GM21529 (cell line): ENCODE data around the gene HCN4.

Source experiments
- ATAC-seq: cut with Tn5 transposase; IDR thresholded peaks from one replicate; pipeline ENCODE4 v1.9.1; 2021; ENCODE audit not compliant: unreplicated experiment

Gene HCN4

DNA sequence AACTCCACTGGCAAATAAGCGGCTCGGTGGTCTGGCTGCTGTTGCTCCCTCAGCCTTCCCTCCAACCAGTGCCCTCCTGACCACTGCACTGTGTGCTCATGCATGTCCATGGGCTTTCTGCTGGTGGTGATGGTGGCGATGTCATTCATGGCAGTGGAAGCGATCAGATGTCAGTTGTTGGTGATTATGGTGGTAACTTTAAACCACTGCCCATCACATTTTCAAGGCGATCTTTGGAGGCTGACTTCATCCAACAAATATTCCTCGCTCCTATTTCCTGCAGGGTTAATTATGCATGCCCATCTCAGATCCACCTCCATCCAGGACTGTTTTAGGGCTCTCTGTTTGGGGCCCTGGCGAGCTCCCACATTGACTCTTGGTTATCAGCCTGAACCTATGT is 13.4 kb upstream of the HCN4 start:
- no peak for ATAC-seq

- no peak for ATAC-seq
These were observed 11.9 kb upstream of the HCN4 start for GRCh38 chr15:73380661-73381060.

GRCh38 chr15:73378089-73378488 is 9.3 kb upstream of the HCN4 start:
- no peak for ATAC-seq

DNA sequence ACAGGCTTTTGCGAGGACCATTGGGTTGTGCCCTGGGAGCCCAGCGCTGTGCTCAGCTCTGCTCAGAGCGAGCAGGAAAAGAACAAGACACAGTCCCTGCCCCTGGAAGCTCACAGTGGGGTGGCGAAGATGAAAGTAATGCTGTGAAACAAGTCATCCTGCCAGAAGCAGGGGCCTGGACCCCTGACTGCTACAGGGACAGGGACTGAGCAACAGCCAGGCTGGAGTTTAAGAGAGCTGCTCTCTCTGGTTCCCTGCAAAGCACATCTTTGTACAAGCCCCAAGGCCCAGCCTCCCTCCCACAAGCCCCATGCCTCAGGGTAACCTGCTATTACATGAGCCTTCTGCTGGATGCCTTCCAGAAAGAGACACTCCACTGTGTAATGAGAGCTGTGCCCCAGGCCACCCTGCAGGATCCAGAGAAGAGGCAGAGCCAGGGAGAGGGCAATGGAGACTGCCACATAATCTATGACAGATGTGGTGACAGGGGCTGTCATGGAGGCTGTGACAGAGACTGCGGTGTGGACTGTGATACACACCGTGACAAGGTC is 7.1 kb upstream of the HCN4 start:
- no peak for ATAC-seq

DNA sequence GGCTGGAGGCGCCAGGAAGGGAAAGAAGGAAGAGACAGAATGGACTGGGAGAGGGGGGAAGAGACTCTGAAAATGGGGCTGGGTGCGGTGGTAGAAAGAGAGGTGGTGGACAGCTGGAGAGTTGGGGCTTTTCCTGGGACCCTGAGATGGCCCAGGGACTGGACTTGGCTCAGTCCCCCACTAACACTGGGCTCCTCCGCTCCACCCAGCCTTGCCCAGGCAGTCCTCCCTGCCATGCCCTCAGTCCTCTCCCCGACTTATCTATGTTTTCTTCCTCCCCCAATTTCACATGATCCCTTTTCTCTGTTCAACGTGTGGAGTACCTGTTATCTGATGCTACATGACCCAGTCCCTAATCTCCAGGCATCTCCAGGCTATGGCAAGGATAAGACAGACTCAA is 6.3 kb upstream of the HCN4 start:
- no peak for ATAC-seq

- ATAC-seq: no peak
These were observed 5.8 kb upstream of the HCN4 start for GRCh38 chr15:73374604-73375003.

DNA sequence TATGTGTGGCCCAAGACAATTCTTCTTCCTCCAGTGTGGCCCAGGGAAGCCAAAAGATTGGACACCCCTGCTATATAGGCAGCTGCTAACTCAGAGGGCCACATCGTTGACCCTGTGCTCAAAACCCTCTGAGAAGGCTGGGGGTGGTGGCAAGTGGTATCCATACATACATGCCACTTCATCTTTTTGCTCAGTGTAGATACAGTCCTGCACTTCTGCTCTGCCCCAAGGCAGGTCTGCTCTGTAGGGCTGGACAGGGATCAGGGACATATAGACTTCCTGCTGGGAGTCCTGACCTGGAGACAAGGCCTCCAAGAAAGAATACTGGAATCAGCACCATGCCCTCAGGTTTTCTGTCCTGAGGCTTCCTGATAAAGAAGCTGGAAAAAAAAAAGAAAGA is 4.5 kb upstream of the HCN4 start:
- no peak for ATAC-seq

GRCh38 chr15:73371812-73372211 is 3.1 kb upstream of the HCN4 start:
- ATAC-seq: no peak

DNA sequence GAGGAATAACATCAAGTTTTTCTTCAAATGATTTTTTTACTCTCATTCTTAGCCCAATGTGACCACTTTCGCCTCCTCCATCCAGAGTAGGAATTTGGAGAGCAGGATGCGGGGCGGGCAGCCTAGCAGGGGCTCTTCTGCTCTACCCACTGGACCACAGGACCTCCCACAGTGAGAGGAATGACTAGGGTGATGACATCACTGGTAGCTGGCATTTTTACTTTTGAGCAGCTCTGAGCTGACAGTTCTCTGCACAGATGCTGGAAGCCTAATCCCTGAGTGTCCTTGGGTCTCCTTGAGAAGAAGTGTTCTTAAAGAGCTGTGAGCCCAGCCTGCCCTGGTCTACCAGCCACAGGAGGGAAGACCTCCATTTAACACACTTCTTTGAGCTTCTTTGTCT is 1.4 kb upstream of the HCN4 start:
- ATAC-seq: no peak

- no peak for ATAC-seq
These were observed 466 bp upstream of the HCN4 start for GRCh38 chr15:73369154-73369694.

DNA sequence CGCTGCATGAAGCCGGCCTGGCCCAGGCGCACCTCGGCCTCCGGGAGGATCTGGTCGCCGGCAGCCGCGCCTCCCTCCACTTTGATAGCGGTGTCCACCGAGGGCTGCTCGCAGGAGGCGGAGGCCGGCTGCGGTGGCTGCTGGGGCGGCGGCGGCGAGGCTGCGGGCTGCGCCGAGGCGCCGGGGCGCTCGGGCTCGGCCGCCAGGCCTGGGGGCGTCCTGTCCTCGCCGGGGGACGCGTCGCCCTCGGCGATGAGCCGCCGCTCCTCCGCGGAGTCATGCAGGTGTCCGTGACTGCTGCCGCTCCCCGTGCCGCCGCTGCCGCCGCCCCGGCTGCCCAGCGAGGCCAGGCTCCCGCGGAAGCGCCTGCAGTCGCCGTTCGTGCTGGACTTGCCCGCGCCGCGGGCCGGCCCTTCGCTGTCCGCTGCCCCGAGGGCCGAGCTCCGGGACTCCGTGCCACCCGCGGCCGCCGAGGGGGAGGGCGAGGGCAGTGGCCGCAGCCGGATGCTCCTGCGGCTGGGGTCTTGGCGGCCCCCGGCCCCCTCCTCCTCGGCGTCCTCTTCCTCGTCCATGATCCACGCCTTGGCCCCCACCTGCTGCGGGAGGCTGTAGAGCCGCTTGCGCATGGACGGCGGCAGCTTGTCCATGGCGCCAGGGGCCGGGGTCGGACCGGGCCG is 996 bp downstream of the HCN4 start:
- no peak for ATAC-seq

- ATAC-seq: no peak
These were observed 1.8 kb downstream of the HCN4 start for GRCh38 chr15:73366766-73367623.

- ATAC-seq: no peak
These were observed 4.7 kb downstream of the HCN4 start for GRCh38 chr15:73364070-73364469.

GRCh38 chr15:73362900-73363299 is 5.9 kb downstream of the HCN4 start:
- ATAC-seq: no peak

- no peak for ATAC-seq
These were observed 7.4 kb downstream of the HCN4 start for GRCh38 chr15:73361337-73361736.

- no peak for ATAC-seq
These were observed 9.1 kb downstream of the HCN4 start for GRCh38 chr15:73359651-73360050.

DNA sequence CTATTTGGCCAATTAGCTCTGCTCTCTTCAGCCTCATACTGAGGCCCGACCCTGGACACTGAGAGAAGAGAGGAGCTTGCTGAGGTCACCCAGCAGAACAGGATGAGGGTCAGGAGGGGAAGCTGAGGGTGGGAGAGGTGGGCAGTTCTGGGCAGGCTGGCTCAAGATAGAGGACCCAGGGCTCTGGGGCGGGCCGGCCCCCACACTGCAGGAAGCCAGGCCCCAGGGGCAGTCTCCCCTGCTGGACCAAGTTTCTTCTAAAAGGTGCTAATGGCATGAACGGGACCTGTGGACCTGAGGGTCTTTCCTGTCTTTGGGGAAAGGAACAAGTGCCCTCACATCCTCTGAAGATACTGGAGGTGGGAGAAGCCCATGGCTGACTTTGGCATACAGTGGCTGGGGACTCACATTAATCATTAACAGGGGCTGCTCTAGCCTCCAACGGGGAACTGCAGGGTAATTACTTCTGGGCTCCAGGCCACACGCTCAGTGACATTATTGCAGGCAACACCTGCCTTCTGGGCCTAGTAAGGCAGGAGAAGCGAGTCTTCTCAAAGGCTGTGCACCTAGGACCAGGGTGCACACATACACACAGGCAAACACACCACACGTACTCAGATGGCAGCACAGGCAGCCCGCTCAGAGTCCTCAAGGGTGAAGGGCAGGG is 10.6 kb downstream of the HCN4 start:
- no peak for ATAC-seq

- no peak for ATAC-seq
These were observed 13.0 kb downstream of the HCN4 start for GRCh38 chr15:73355612-73356265.

DNA sequence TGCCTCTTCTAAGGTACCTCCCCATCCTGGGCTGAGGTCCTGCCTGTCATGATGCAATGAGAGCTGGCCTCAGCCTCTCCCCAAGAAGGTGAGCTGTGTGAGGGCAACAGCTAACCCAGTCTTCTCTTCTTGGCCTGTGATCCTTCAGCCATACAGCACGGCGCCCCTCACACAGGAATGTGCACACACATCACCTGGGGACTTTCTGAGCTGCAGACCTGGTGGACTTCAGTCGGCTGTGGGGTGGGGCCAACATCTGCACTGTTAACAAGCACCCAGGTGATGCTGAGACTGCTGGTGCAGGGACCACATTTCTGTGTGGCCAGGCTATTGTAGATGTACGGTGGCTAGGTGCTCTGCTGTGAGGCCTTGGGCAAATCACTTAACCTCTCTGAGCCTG is 14.5 kb downstream of the HCN4 start:
- no peak for ATAC-seq

- ATAC-seq: no peak
These were observed 15.0 kb downstream of the HCN4 start for GRCh38 chr15:73353734-73354133.

GRCh38 chr15:73352082-73352481 is 16.7 kb downstream of the HCN4 start:
- ATAC-seq: no peak
